Measurements from ENCODE around the gene HAT1. TPM values are rescaled to one million over a fixed set of nuclear protein-coding genes. Genes with fewer than 3 reads are reported as not detected.
"Not testable (repeated sequence)": the region's sequence is repeated elsewhere in the genome, so short reads cannot be mapped to it uniquely, and the experiment has no call there.

The HAT1 gene
- 50.2 and 52.2 TPM in 2 replicates for total RNA-seq
- polyA plus RNA-seq (2012), result 25.0 TPM

- DNase-seq (ENCODE audit: low read depth), result peak; percentile 98
These were observed at the start of gene HAT1 for GRCh38 chr2:171922230-171923022. Gene HAT1, plus strand, starts transcription at chr2:171922461. Its CDS starts 40 bp downstream, at chr2:171922501.

GRCh38 chr2:171874517-171874916, 47.7 kb upstream of the HAT1 start:
- no peak for DNase-seq (ENCODE audit: low read depth)

GRCh38 chr2:171874963-171875362, 47.3 kb upstream of the HAT1 start:
- DNase-seq (ENCODE audit: low read depth), result no peak

- DNase-seq (ENCODE audit: low read depth), result peak; percentile 88
These were observed 43.7 kb upstream of the HAT1 start for GRCh38 chr2:171878481-171878993.

- DNase-seq (ENCODE audit: low read depth), result no peak
These were observed 42.4 kb upstream of the HAT1 start for GRCh38 chr2:171879865-171880264.

- no peak for DNase-seq (ENCODE audit: low read depth)
These were observed 41.5 kb upstream of the HAT1 start for GRCh38 chr2:171880774-171881173.

- peak; percentile 29 for DNase-seq (ENCODE audit: low read depth)
These were observed 40.0 kb upstream of the HAT1 start for GRCh38 chr2:171882089-171882769.

- DNase-seq (ENCODE audit: low read depth), result no peak
These were observed 38.9 kb upstream of the HAT1 start for GRCh38 chr2:171883275-171883893.

- DNase-seq (ENCODE audit: low read depth), result no peak
These were observed 32.9 kb upstream of the HAT1 start for GRCh38 chr2:171889333-171889732.

GRCh38 chr2:171889808-171890207, 32.5 kb upstream of the HAT1 start:
- DNase-seq (ENCODE audit: low read depth), result no peak

GRCh38 chr2:171893196-171893823, 29.0 kb upstream of the HAT1 start:
- no peak for DNase-seq (ENCODE audit: low read depth)

- peak; percentile 91 for DNase-seq (ENCODE audit: low read depth)
These were observed 28.2 kb upstream of the HAT1 start, which contains the start of gene SLC25A12 for GRCh38 chr2:171893824-171894611. Gene SLC25A12, minus strand, starts transcription at chr2:171894244. Its CDS starts 30 bp downstream, at chr2:171894214.

GRCh38 chr2:171894612-171894947, 27.7 kb upstream of the HAT1 start:
- no peak for DNase-seq (ENCODE audit: low read depth)

GRCh38 chr2:171895786-171896185, 26.5 kb upstream of the HAT1 start:
- DNase-seq (ENCODE audit: low read depth), result no peak

- not testable (repeated sequence) for DNase-seq (ENCODE audit: low read depth)
These were observed 22.5 kb upstream of the HAT1 start for GRCh38 chr2:171899623-171900282.

- no peak for DNase-seq (ENCODE audit: low read depth)
These were observed 19.3 kb upstream of the HAT1 start for GRCh38 chr2:171902840-171903420.

- DNase-seq (ENCODE audit: low read depth), result no peak
These were observed 14.0 kb upstream of the HAT1 start for GRCh38 chr2:171908235-171908634.

- no peak for DNase-seq (ENCODE audit: low read depth)
These were observed 13.0 kb upstream of the HAT1 start for GRCh38 chr2:171909266-171909665.

- DNase-seq (ENCODE audit: low read depth), result no peak
These were observed 11.8 kb upstream of the HAT1 start for GRCh38 chr2:171910494-171910893.

GRCh38 chr2:171913517-171913916, 8.7 kb upstream of the HAT1 start:
- no peak for DNase-seq (ENCODE audit: low read depth)

All from myocyte (in vitro differentiated cells).